Fibroblast of lung (primary cell): Measurements from ENCODE around the gene RACGAP1. TPM values are rescaled to one million over a fixed set of nuclear protein-coding genes. Genes with fewer than 3 reads are reported as not detected.

Source experiments
- DNase-seq, 2 donors: peaks; one replicate each; pipeline versions ENCODE4 v3.0.0 to v3.0.0-alpha.2; 2010; ENCODE audit warnings: low read depth in 2 of 2
- H2AFZ ChIP-seq: 2 replicates; pipeline ENCODE4 v1.5.1; 2012; ENCODE audit warnings: low read length, control low read depth, inconsistent platforms
- H3K27ac ChIP-seq: 2 replicates; pipeline ENCODE4 v1.5.1; 2011; ENCODE audit warnings: low read length, control low read depth; ENCODE audit not compliant: insufficient read depth
- H3K27me3 ChIP-seq: 2 replicates; pipeline ENCODE4 v1.5.1; 2011; ENCODE audit warnings: mild to moderate bottlenecking, low read length; ENCODE audit not compliant: control insufficient read depth, insufficient read depth
- H3K36me3 ChIP-seq: 2 replicates; pipeline ENCODE4 v1.5.1; 2011; ENCODE audit warnings: low read length; ENCODE audit not compliant: control insufficient read depth, insufficient read depth
- H3K4me1 ChIP-seq: 2 replicates; pipeline ENCODE4 v1.5.1; 2011; ENCODE audit warnings: low read length; ENCODE audit not compliant: control insufficient read depth, insufficient read depth; ENCODE audit errors: extremely low read depth
- H3K4me2 ChIP-seq: 2 replicates; pipeline ENCODE4 v1.5.1; 2011; ENCODE audit warnings: low read length, control low read depth; ENCODE audit not compliant: insufficient read depth; ENCODE audit errors: extremely low read depth
- H3K4me3 ChIP-seq, 4 experiments: fragments of 200-600 bp in 1 of 4; sonication (generic) in 1 of 4; replicated peaks in 1 of 4; 2 replicates each; pipeline ENCODE4 v1.5.1; 2011 to 2016; ENCODE audit warnings: low read length in 4 of 4, low read depth in 3 of 4, mild to moderate bottlenecking in 3 of 4, control low read depth in 2 of 4, inconsistent platforms in 1 of 4, mixed read lengths in 1 of 4; ENCODE audit not compliant: insufficient read depth in 1 of 4; ENCODE audit errors: control extremely low read depth in 1 of 4
- H3K79me2 ChIP-seq: 2 replicates; pipeline ENCODE4 v1.5.1; 2012; ENCODE audit warnings: mild to moderate bottlenecking, low read length, inconsistent platforms; ENCODE audit not compliant: control insufficient read depth, insufficient read depth
- H3K9ac ChIP-seq: 2 replicates; pipeline ENCODE4 v1.5.1; 2011; ENCODE audit warnings: mild to moderate bottlenecking, low read length, control low read depth; ENCODE audit not compliant: insufficient read depth
- H3K9me3 ChIP-seq: 2 replicates; pipeline ENCODE4 v1.5.1; 2012; ENCODE audit warnings: low read depth, low read length; ENCODE audit not compliant: control insufficient read depth, insufficient read depth
- H4K20me1 ChIP-seq: 2 replicates; pipeline ENCODE4 v1.5.1; 2011; ENCODE audit warnings: low read length; ENCODE audit not compliant: control insufficient read depth, insufficient read depth; ENCODE audit errors: extremely low read depth
- CTCF ChIP-seq, 2 donors: IDR thresholded peaks in 1 of 2; conservative IDR thresholded peaks in 1 of 2; 1 replicate in 1 of 2; 2 replicates in 1 of 2; pipeline ENCODE4 v1.5.1; 2011 to 2012; ENCODE audit warnings: low read length in 2 of 2, control low read depth in 1 of 2, inconsistent platforms in 1 of 2, low read depth in 1 of 2, mild to moderate bottlenecking in 1 of 2
- EZH2 ChIP-seq: IDR thresholded peaks from 2 replicates; pipeline ENCODE4 v1.5.1; 2012; ENCODE audit warnings: low read length, control low read depth, mild to moderate bottlenecking; ENCODE audit errors: missing control alignments
- polyA plus RNA-seq, 2 donors: library from polyadenylated mRNA; depleted of rRNA in 1 of 2; stranded (reverse) in 1 of 2; unstranded in 1 of 2; fragments of >200 nt; gene quantifications; 2 replicates each; pipeline ENCODE4 v1.2.1, GENCODE V29; 2011 to 2012; ENCODE audit warnings: missing spikeins in 1 of 2
- total RNA-seq: library from RNA; depleted of rRNA; stranded (reverse); fragments of >200 nt; gene quantifications from 2 replicates; pipeline ENCODE4 v1.2.1, GENCODE V29; 2014

RACGAP1 gene
- total and polyA plus RNA-seq, 2 donors (not counting 1 experiment from before 2014, with no cell fraction given): 22.9 to 38.1 TPM

- Histone ChIP-seq H3K9me3 (no peaks in the 10 kb centered on the region), H3K27me3 (no peaks in the 10 kb centered on the region), H3K79me2 (peaks cover 92% of the 10 kb centered on the region), H2AFZ (peak overlapping the region; percentile 22), H4K20me1 (no peaks in the 10 kb centered on the region), H3K4me1 (peaks cover 8% of the 10 kb centered on the region), H3K4me3 (peak overlapping the region in 3 of 4 experiments; percentile 5 to 53 (median 39)), H3K36me3 (no peaks in the 10 kb centered on the region), H3K27ac (peak overlapping the region; percentile 5), H3K9ac (no peak overlapping the region), H3K4me2 (peak overlapping the region; percentile 61)
- DNase-seq: peak in 1 of 2 donors; percentile 45
- no peak for TF ChIP-seq CTCF (conservative IDR thresholded peaks at IDR 0.05 in 1 of 2, IDR thresholded peaks at IDR 0.05 in 1 of 2; ENCODE audit: low read depth in 1 of 2, low read length in 2 of 2)
- no peak for TF ChIP-seq EZH2
These were observed 4.3 kb downstream of the RACGAP1 start for GRCh38 chr12:50021031-50021430.

GRCh38 chr12:50019524-50019923 lies 5.8 kb downstream of the RACGAP1 start:
- Histone ChIP-seq H3K9ac (no peak overlapping the region), H4K20me1 (no peaks in the 10 kb centered on the region), H3K4me1 (peaks cover 8% of the 10 kb centered on the region), H3K4me3 (no peak overlapping the region), H3K27ac (no peak overlapping the region), H3K4me2 (no peak overlapping the region), H3K27me3 (no peaks in the 10 kb centered on the region), H3K36me3 (no peaks in the 10 kb centered on the region), H3K9me3 (no peaks in the 10 kb centered on the region), H2AFZ (no peak overlapping the region), H3K79me2 (peaks cover 95% of the 10 kb centered on the region)
- no peak for TF ChIP-seq EZH2
- DNase-seq: no peak

- no peak overlapping the region for H3K9ac ChIP-seq
- peak overlapping the region; percentile 76 for H3K27ac ChIP-seq
- no peak overlapping the region for H3K4me3 ChIP-seq
- peaks cover 95% of the 10 kb centered on the region for H3K79me2 ChIP-seq
- TF ChIP-seq CTCF (conservative IDR thresholded peaks at IDR 0.05 in 1 of 2, IDR thresholded peaks at IDR 0.05 in 1 of 2; ENCODE audit: low read depth in 1 of 2, low read length in 2 of 2): no peak
- no peaks in the 10 kb centered on the region for H3K9me3 ChIP-seq
- H4K20me1 ChIP-seq: no peaks in the 10 kb centered on the region
- no peaks in the 10 kb centered on the region for H3K36me3 ChIP-seq
- H3K27me3 ChIP-seq: no peaks in the 10 kb centered on the region
- H3K4me1 ChIP-seq: peaks cover 8% of the 10 kb centered on the region
- no peak for DNase-seq
- no peak overlapping the region for H3K4me2 ChIP-seq
- peak overlapping the region; percentile 7 for H2AFZ ChIP-seq
These were observed 6.3 kb downstream of the RACGAP1 start for GRCh38 chr12:50018968-50019367.
